GM21381 (cell line): Measurements from ENCODE around the gene RPL37.
"Not testable (repeated sequence)": the region's sequence is repeated elsewhere in the genome, so short reads cannot be mapped to it uniquely, and the experiment has no call there.

Experiments
- ATAC-seq: cut with Tn5 transposase; IDR thresholded peaks from one replicate; pipeline ENCODE4 v1.9.1; 2021; ENCODE audit warnings: mild to moderate bottlenecking, moderate library complexity; ENCODE audit not compliant: unreplicated experiment

The RPL37 gene

DNA sequence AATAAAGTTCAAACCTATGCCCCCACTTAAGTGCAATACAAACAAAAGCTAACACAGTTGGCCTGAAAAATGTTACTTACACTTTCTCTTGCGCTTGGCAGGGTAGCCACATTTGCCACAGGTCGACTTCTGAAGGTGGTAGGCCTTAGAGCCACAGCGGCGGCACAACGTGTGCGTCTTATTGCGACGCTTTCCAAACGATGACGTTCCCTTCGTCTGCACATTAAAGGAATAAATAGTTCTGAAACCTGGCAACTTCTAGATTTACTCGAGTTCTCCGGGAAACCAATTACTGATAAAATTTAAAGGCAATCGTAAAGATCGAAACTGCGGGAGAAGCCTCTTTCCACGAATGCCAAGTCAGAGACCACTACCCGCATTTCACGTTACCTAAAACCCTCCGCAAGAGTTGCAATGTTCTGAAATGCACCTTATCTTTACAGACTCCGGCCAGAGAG lies 602 bp downstream of the RPL37 start:
- ATAC-seq, result no peak

- no peak for ATAC-seq
These were observed 1.3 kb downstream of the RPL37 start for GRCh38 chr5:40833712-40834229.

DNA sequence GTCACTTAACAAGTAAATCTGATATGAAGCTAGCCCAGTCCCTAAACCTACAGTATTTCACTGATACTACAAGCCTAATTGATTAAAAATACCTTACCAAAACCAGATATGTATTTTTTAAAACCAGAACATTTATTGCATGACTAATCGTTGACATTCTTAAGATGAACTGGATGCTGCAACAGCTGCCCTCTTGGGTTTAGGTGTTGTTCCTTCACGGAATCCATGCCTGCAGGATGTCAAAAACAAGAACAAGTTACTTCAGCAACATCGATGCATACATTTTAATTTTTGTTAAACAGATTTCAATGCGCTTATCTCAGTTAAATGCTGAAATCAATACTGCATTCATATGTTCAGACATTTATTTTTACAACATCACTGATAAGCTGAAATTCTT lies 2.7 kb downstream of the RPL37 start:
- no peak for ATAC-seq

DNA sequence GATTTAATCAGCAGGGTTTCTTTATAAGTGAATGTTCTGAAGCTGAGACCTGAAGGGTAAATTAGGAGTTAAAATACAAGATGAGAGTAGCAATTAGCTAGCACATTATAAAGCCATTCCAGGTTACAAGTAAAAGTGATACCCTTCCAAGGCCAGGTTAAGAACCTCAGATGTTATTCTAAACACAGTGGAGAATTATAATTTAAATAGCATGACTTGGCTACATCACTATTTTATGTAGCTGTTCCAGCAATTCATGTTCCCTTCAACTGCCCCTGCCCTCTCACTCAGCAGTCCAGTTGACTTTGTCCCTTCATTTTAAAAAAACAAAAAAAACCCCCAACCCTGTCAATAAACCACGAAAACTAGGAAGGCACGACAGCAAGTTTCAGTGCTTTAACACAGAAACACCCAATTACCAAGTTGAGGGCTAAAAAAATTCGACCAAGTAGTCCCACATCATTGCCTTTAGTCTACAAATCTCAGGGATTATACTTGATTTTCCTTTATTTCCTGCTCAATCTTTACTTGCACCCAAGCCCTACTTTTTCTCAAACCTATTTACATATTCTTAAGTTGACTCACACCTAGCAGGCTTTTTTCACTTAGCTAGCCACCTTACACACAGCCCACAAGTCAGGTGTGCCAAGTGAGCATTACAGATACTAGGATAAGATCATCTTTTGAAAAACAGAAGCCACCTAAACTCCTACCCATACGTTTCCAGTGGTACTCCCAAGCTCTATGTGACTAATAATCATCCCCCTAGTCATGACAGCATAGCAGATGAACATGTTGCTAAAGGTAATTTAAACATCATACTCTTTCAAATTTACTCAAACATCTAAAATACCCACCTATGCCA lies 3.4 kb downstream of the RPL37 start:
- ATAC-seq, result no peak

- no peak for ATAC-seq
These were observed 5.1 kb downstream of the RPL37 start for GRCh38 chr5:40829748-40830533.

DNA sequence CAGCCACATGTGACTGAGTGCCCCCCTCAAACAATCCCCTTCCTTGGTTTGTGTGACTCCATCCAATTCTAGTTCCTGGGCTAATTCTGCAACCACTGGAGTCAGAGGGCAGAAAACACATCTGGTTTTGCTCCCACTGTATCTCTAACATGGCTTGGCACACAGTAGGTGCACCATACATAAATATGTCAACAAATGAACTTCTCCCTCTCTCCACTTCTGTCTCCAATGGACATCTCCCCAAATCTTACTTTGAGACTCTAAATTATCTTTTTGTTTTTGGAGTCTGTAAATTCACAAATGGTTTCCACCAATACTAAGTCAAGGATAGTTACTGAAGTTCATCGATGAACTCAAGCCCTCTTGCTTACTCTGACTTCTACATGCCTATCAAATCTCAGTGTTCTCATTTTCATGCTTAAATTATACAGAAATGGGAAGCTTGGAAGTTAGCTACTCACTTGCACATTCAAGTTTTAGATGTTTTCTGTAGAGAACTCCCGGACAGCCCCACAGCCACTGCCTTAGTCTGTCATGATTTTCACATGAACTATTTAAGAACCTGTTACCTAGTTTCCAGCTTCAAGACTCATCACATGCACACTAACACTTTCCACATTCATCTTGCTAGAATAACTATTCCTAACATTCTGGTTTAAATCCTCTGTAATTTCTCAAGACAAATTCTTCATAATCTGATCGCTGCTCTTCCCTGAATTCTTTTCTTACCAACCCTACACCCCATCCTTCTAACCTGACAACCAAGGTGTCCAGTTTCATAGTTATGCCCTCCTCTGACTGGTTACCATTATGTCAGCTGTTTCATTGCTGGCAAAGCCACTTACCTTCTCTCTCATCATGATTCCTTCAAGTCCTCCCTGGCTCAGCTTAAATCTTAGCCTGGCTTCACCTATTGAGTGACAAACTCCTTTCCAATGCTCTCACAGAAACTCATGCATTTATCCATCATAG lies 6.0 kb downstream of the RPL37 start:
- ATAC-seq, result no peak

DNA sequence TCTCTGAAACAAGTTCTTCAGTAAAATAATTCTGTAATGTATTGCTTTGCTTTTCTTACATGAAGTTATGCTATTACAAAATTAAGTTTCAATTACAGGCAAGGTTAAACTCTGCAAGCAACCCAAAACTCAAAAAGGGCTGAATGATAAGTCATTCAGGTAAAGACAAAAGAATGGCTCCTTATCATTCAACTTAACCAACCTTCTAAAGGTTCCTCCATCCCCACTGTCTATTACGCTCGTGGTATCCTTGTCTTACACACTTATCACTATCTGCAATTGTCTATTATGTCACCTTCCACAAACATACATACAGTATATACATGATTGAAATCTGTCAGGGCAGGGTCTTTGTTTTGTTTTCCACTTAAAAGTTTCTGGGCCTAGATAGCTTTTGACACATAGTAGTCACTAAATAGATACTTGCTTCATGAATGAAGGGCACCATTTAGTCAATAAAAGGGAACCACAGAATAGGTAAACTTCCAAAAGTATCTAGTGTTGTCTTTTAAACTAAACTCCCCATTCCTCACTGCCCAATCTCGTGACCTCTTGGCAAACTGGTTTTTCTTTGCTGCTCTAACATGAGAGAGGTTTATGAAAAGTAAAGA lies 6.9 kb downstream of the RPL37 start:
- no peak for ATAC-seq

GRCh38 chr5:40827188-40827977 lies 7.6 kb downstream of the RPL37 start:
- no peak for ATAC-seq

DNA sequence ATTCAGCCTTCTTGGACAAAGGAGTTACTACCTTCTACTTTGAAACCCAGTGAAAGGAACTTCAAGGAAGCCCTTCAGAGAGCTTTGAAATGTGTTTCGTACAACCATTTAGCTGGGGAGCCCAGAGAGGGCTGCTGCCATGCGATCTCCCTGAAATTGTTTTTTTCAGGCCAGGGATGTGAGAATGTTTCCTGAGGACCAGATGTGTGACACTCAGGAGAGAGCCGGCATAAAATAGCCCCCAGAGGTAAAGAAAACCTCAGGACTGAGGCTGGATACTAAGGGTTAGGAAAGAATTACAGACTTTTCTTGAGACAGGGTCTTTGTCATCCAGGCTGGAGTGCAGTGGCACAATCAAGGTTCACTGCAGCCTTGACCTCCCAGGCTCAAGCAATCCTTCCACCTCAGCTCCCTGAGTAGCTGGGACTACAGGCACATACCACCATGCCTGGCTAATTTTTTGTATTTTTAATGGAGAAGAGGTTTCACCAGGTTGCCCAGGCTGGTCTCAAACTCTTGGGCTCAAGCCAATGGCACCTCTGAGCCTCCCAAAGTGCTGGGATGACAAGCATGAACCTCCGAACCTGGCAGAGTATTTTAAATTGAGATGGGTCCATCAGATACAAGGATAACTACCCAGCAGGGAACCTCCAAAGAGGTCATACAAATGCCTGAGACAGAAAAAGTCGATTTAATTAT lies 8.4 kb downstream of the RPL37 start:
- ATAC-seq, result no peak

DNA sequence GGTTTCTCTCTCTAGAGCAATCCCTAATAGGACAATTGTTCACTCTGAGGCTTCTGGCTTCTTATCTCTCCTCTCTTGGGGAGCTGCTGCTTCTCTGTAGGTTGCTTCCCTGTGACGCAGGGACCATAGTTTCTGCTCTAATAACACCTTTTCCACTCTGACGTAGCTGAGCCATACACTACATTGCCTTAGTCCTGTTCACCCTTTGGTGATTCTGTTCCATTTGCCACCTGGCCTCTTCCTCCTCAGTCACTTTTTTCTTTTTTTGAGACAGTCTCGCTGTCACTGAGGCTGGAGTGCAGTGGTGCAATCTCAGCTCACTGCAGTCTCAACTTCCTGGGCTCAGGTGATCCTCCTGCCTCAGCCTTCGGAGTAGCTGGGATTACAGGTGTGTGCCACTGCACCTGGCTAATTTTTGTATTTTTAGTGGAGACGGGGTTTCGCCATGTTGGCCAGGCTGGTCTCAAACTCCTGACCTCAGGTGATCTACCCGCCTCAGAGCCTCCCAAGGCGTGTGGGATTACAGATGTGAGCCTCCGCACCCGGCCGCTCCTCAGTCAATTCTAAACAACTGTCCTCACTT lies 9.5 kb downstream of the RPL37 start:
- not testable (repeated sequence) for ATAC-seq

- ATAC-seq, result no peak
These were observed 11.6 kb downstream of the RPL37 start for GRCh38 chr5:40823459-40823858.

DNA sequence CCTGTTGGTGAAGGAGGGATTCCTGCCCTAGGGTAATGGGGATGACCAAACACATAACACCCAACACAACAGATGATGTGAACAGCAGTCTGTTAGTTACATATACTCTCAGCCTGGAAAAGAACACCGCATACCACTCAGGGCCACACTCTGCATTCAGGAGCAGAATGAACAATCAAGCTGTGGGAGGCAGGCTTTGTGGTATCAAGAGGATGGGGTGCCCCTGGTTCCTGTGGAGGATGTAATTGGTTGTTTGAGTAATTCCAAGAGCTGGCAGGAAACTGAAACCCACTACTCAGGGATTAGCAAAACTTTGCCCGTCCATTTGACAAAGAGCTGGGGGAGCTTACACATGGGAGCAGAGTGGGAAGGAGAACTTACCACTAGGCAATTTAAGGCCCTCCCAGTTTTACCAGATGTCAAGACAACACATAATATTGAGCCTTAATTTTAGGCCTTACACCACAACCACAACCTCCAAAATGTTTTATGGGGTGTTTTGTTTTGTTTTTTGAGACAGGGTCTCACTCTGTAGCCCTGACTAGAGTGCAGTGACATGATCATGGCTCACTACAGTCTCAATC lies 21.2 kb downstream of the RPL37 start:
- ATAC-seq, result no peak

- ATAC-seq, result no peak
These were observed 22.9 kb downstream of the RPL37 start for GRCh38 chr5:40812125-40812524.

DNA sequence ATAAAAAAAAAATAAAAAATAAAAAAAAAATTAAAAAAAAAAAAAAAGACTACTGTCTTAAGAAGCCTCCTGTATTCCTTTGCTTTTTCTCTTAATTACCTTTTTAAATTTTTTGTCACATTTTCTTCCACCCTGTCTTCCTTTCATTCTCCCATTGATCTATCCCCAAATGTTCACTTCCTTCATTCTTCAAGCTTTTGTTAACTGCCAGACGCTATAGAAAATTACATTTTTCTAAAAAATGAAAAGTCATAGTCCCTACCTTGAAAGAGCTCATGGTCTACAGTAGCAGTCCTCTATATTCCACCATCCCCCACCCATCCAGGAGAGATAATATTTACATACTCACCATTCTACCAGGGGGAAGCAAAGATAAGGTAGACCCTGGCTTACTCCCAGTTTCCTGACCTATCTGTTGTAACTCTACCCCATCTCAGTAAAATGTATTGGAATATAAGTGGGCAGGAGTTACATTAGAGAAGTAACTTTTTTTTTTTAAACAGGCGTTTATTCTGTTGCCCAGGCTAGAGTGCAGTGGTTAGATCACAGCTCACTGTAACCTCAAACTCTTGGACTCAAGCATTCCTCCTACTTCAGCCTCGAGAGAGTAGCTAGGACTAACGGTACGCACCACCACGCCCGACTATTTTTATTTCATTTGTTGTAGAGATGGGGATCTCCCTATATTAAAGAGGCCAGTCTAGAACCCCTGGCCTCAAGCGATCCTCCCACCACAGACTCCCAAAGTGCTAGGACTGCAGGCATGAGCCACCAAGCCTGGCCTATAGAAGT lies 33.1 kb downstream of the RPL37 start:
- ATAC-seq, result no peak

DNA sequence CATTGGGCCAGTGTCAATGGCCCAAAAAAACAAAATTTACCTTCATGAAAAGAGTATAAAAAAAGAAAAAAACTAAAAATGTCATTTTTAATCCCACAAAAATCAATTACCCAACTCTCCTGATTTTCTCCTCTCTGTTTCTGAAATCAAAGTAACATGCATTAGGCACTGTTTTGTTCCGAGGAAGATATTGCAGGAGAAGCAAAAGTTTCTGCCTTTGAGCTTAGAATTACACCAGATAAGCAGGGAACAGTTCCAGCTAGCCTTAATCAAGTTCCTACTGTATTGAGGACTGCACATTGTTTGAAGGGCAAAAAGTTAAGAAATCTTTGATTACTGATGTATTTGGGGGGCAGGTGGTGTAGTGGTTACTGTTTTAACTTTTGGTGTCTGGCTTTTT lies 35.8 kb downstream of the RPL37 start:
- ATAC-seq, result no peak

DNA sequence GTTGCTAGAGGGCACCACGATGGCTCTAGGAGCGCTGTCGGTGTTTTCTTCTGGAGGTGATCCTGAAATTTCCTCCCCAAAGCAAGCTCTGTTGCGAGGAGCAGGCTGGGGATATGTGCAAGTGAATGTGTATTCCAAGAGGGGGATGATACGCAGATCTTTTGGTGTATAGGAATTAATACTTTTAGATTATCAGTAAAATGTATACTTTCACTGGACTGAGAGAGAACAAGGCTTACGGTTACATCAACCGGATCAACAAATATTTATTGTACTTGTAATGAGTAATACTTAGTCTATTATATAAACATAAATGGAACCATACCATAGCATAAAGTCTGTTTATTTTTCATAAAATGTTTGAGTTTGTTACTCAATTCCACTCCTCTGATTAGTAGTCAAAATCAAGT lies 36.2 kb downstream of the RPL37 start:
- ATAC-seq, result no peak
